ENCODE data around the gene PRSS8.
"Not testable (repeated sequence)": the region's sequence is repeated elsewhere in the genome, so short reads cannot be mapped to it uniquely, and the experiment has no call there.

The PRSS8 gene

DNA sequence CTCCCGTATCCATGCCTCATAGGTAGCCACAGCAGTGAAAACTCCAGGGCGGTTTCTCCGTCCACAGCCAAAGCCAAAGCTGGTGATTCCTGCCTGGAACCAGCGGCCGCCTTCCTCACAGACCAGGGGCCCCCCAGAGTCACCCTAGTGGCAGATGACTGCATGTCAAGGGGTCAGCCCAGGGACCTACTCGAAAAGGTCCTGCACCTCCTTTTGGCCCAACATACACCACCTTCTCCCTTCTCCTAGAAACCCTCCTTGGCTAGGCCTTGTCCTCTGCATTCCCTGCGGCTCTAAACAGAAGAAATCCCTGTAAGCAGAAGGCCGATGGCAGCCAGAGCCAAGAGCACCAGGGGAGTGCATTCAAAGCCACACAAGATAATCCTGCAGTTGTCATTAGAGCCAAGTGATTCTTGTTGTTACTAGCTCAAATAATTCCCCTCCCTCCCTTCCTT is 8.2 kb upstream of the PRSS8 start:
- DNase-seq = no peak

DNA sequence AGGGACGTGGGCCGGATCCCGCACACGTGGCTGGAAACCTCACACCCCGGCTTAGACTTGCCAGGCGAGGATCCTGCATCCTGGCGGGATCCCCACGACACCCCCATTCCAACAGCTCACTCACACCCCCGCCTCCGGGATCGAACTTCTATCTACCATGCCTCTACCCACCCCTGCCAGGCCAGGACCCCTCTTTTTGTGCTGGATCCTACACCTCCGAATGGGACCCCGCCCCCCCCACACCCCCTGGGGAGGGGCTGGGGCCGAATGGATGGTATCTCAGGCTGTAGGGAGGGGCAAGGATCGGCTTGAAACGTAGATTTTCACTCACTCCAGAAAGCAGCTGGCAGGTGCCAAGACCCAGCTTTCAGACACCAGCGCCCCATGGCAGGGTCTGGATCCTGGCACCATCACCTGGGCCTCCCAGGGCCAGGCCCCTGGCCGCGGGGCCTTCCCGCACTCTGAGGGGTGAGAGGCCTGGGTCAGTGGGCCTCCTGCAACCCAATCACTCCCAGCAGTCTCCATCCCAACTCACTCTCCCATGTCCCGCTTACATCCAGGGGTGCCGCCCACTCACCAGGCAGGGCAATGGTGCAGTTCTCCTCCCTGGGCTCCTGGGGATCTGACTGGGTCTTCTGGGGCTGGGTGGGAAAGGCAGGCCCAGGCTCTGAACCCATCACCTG is 7.6 kb upstream of the PRSS8 start:
- DNase-seq = no peak

DNA sequence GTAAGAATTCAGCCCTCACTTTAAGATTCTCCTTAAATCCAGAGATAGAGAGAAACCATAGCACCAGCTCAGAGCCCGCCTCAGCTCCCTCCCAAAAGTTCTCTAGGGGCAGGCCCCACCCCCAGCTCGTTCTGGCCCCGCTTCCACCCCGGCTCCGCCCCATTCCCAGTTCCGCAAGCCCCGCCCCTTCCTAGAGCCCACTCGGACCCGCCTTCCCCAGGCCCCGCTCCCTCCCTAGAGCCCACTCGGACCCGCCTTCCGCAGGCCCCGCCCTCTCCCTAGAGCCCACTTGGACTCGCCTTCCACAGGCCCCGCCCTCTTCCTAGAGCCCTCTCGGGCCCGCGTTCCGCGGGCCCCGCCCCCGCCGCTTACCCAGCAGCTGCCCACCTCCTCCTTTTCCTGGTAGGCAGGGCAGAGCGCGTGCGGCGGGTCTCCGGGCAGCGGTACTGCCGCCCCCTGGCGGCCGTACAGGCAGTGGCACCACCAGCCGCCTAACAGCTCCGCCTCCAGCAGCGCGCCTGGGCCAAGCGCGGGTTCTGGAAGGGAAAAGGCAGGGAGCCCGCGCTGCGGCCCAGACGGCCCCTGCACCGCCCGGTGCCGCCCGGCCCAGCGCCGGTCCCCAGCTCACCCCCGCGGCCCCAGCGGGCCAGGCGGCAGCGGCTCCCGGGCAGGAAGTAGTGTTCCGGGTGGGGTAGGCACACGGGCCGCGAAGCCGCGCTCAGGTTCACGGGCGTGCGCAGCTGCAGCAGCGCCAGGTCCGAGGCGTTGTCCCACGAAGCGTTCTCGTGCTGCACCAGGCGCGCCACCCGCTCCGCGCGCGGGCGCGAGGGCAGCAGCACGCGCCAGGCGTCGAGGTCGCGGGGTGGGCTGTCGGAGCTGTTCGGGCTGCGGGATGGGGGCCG is 6.8 kb upstream of the PRSS8 start:
- peak; percentile 99 for DNase-seq

DNA sequence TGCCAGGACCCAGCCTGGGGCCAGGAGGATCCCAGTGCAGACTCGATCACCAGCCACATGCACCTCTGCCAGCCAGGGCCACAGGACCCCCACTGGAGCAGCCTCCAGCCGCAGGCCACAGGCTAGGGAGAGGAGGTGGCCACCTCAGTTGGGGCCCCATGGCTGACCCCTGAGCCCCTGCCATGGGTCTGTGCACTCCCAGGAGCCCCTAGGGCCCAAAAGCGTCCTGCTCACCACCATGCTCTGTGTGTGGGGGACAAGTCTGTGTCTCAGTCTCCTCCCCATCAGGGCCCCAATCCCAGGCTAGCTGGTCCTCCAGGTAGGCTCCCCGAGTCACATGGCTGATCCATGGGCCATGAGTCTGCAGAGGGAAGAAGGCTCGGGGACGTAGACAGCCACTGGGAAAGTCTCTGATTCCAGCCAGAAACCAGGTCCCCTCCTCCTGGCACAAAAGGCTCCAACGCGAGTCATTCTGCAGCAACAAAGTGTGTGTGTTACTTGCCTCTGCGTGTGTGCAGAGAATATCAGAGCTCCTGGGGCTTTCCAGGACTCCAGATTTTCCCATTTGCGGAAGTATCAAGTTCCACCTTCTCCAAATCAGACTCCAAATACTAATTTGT is 6.1 kb upstream of the PRSS8 start:
- no peak for DNase-seq

GRCh38 chr16:31141071-31141469 is 5.5 kb upstream of the PRSS8 start:
- DNase-seq = not testable (repeated sequence)

- peak; percentile 23 for DNase-seq
These were observed 3.4 kb upstream of the PRSS8 start for GRCh38 chr16:31138621-31139578.

- DNase-seq = not testable (repeated sequence)
These were observed 1.4 kb upstream of the PRSS8 start for GRCh38 chr16:31136822-31137499.

GRCh38 chr16:31136287-31136662 is 748 bp upstream of the PRSS8 start:
- no peak for DNase-seq

- DNase-seq = peak; percentile 54
These were observed 647 bp downstream of the PRSS8 start for GRCh38 chr16:31134625-31135534.

GRCh38 chr16:31134091-31134571 is 1.4 kb downstream of the PRSS8 start:
- no peak for DNase-seq

GRCh38 chr16:31133046-31133501 is 2.5 kb downstream of the PRSS8 start:
- DNase-seq = no peak

GRCh38 chr16:31132303-31132979 is 3.1 kb downstream of the PRSS8 start:
- no peak for DNase-seq

DNA sequence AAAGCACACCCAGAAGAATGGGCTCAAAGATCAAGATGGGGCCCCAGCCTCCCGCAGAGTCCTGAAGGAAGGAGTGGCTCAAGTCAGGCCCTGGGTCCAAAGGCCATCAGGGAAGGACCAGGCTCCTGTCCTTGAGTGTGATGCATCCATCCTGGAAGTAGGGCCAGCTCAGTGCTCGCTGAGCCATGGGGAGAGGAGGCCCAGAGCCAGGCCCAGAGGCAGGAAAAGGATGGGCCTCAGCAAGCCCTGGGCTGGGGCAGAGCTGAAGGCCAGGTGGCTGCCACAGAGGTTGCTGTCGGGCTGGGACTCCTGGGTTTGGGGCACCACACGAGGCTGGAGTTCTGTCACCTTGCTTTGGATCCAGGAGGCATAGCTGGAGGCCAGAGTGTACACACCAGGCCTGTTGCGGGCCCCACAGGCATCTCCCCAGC is 3.7 kb downstream of the PRSS8 start:
- DNase-seq = no peak

GRCh38 chr16:31131416-31131815 is 4.1 kb downstream of the PRSS8 start:
- no peak for DNase-seq

GRCh38 chr16:31130899-31131298 is 4.6 kb downstream of the PRSS8 start:
- DNase-seq = no peak

- no peak for DNase-seq
These were observed 5.1 kb downstream of the PRSS8 start for GRCh38 chr16:31130336-31130891.

DNA sequence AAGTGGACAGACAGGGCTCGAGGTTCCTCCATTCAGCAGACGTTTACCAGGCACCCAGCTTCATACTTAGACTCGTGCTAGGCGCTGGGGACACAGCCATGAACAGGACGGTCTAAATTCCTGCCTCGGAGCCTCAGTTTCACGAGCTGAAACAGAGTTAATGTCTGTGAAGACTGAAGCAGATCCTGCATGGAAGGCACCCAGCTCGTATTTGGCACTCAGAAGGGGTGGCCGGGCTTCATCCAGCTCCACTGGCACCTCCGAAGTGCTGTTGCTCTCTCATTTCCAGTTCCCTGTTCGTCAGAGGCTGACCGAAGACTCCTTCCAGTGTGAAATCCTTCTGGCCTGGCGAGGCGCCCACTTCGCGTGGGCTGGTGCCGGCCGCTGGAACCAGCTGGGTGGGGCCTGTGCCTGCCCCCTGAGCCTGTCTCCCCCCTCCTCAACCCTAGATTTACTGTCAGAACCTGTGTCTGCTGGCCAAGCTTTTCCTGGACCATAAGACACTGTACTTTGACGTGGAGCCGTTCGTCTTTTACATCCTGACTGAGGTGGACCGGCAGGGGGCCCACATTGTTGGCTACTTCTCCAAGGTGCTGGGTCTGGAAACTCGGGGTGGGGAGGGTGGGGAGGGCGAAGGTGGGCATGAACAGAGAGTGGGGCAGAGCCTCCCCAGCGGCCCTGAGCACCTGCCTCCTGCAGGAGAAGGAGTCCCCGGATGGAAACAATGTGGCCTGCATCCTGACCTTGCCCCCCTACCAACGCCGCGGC is 5.8 kb downstream of the PRSS8 start:
- DNase-seq = no peak

- no peak for DNase-seq
These were observed 6.6 kb downstream of the PRSS8 start for GRCh38 chr16:31128711-31129567.

Measured in eye (tissue), 1 donor.